ENCODE measurements around the gene MYL5. TPM values are rescaled to one million over a fixed set of nuclear protein-coding genes. Genes with fewer than 3 reads are reported as not detected.

MYL5 gene
- polyA plus RNA-seq, 1 donor from 2014 or later: 15.1 TPM

GRCh38 chr4:684623-685327 lies 10.4 kb downstream of the MYL5 start:
- Histone ChIP-seq H3K4me3 (ENCODE audit: low read length) (no peak overlapping the region), H3K79me2 (replicated peaks; ENCODE audit: insufficient read depth, low read length) (no peaks in the 10 kb centered on the region), H3K9me2 (ENCODE audit: insufficient read depth, low read length) (no peaks in the 10 kb centered on the region), H3K27me3 (ENCODE audit: insufficient read depth, low read depth, low read length) (peaks cover 7% of the 10 kb centered on the region), H3K27ac (ENCODE audit: low read length) (no peak overlapping the region), H3K36me3 (ENCODE audit: insufficient read depth, low read length) (no peaks in the 10 kb centered on the region), H3F3A (ENCODE audit: insufficient read depth, low read length, poor library complexity, severe bottlenecking) (no peaks in the 10 kb centered on the region), H3K9me3 (ENCODE audit: low read length) (no peaks in the 10 kb centered on the region), H4K20me1 (ENCODE audit: insufficient read depth) (no peaks in the 10 kb centered on the region), H3K9ac (ENCODE audit: low read length) (no peak overlapping the region), H3K4me2 (ENCODE audit: low read length) (no peak overlapping the region), H2AFZ (ENCODE audit: low read depth, low read length) (no peak overlapping the region)
- TF ChIP-seq RAD21 (conservative IDR thresholded peaks at IDR 0.05): no peak
- TF ChIP-seq EZH2 (IDR thresholded peaks at IDR 0.05; ENCODE audit: borderline replicate concordance, insufficient read depth, low read length, poor library complexity, severe bottlenecking): no peak

GRCh38 chr4:685679-686412 lies 11.5 kb downstream of the MYL5 start:
- no peaks in the 10 kb centered on the region for H3F3A ChIP-seq (ENCODE audit: insufficient read depth, low read length, poor library complexity, severe bottlenecking)
- no peak overlapping the region for H3K27ac ChIP-seq (ENCODE audit: low read length)
- no peaks in the 10 kb centered on the region for H3K9me3 ChIP-seq (ENCODE audit: low read length)
- no peak overlapping the region for H3K4me2 ChIP-seq (ENCODE audit: low read length)
- H3K79me2 ChIP-seq (replicated peaks; ENCODE audit: insufficient read depth, low read length): no peaks in the 10 kb centered on the region
- no peaks in the 10 kb centered on the region for H3K36me3 ChIP-seq (ENCODE audit: insufficient read depth, low read length)
- no peaks in the 10 kb centered on the region for H3K9me2 ChIP-seq (ENCODE audit: insufficient read depth, low read length)
- peaks cover 7% of the 10 kb centered on the region for H3K27me3 ChIP-seq (ENCODE audit: insufficient read depth, low read depth, low read length)
- H3K9ac ChIP-seq (ENCODE audit: low read length): no peak overlapping the region
- H4K20me1 ChIP-seq (ENCODE audit: insufficient read depth): no peaks in the 10 kb centered on the region
- TF ChIP-seq REST (IDR thresholded peaks at IDR 0.05; ENCODE audit: borderline replicate concordance) (no peak), MXI1 (conservative IDR thresholded peaks at IDR 0.05; ENCODE audit: poor library complexity, severe bottlenecking) (no peak), RAD21 (conservative IDR thresholded peaks at IDR 0.05) (no peak), EP300 (conservative IDR thresholded peaks at IDR 0.05; ENCODE audit: poor library complexity, severe bottlenecking) (no peak), SMC3 (conservative IDR thresholded peaks at IDR 0.05; ENCODE audit: poor library complexity) (no peak), TAF1 (IDR thresholded peaks at IDR 0.05; ENCODE audit: low read depth) (no peak), CTCF (IDR thresholded peaks at IDR 0.05; ENCODE audit: poor library complexity, severe bottlenecking) (no peak), EZH2 (IDR thresholded peaks at IDR 0.05; ENCODE audit: borderline replicate concordance, insufficient read depth, low read length, poor library complexity, severe bottlenecking) (no peak), POLR2AphosphoS5 (IDR thresholded peaks at IDR 0.05) (no peak)
- H3K4me3 ChIP-seq (ENCODE audit: low read length): no peak overlapping the region
- no peak overlapping the region for H2AFZ ChIP-seq (ENCODE audit: low read depth, low read length)

Measured in neural cell (in vitro differentiated cells).